Hepatocyte (in vitro differentiated cells): ENCODE results near the gene SNX18. TPM values are rescaled to one million over a fixed set of nuclear protein-coding genes. Genes with fewer than 3 reads are reported as not detected.

ENCODE experiments used
- DNase-seq: peaks from one replicate; pipeline ENCODE4 v3.0.0-alpha.2; 2016; ENCODE audit warnings: low spot score
- H2AFZ ChIP-seq: fragments of 200-600 bp; sonication (generic); 2 replicates; pipeline ENCODE4 v1.6.0; 2016; ENCODE audit warnings: antibody characterized with exemption, mild to moderate bottlenecking
- H3K27ac ChIP-seq: fragments of 200-600 bp; sonication (generic); 2 replicates; pipeline ENCODE4 v1.5.1; 2016; ENCODE audit warnings: mild to moderate bottlenecking
- H3K27me3 ChIP-seq: fragments of 200-600 bp; sonication (generic); 2 replicates; pipeline ENCODE4 v1.6.1; 2016
- H3K36me3 ChIP-seq: fragments of 200-600 bp; sonication (generic); replicated peaks from 2 replicates; pipeline ENCODE4 v1.5.1; 2016; ENCODE audit warnings: low read depth; ENCODE audit not compliant: insufficient read depth
- H3K4me1 ChIP-seq: fragments of 200-600 bp; sonication (generic); 2 replicates; pipeline ENCODE4 v1.5.1; 2016; ENCODE audit warnings: mild to moderate bottlenecking, moderate library complexity; ENCODE audit not compliant: insufficient read depth
- H3K4me2 ChIP-seq: fragments of 200-600 bp; sonication (generic); 2 replicates; pipeline ENCODE4 v1.6.0; 2016
- H3K4me3 ChIP-seq: fragments of 200-600 bp; sonication (generic); 2 replicates; pipeline ENCODE4 v1.5.1; 2016; ENCODE audit warnings: mild to moderate bottlenecking
- H3K79me2 ChIP-seq: fragments of 200-600 bp; sonication (generic); 2 replicates; pipeline ENCODE4 v1.6.0; 2017; ENCODE audit warnings: mild to moderate bottlenecking
- H3K9me2 ChIP-seq: fragments of 200-600 bp; sonication (generic); replicated peaks from 2 replicates; pipeline ENCODE4 v1.6.0; 2017; ENCODE audit warnings: mild to moderate bottlenecking; ENCODE audit not compliant: insufficient read depth
- H3K9me3 ChIP-seq: fragments of 200-600 bp; sonication (generic); 2 replicates; pipeline ENCODE4 v1.5.1; 2016; ENCODE audit warnings: low read depth, mild to moderate bottlenecking
- H4K20me1 ChIP-seq: fragments of 200-600 bp; sonication (generic); 2 replicates; pipeline ENCODE4 v1.6.0; 2016; ENCODE audit warnings: mild to moderate bottlenecking; ENCODE audit not compliant: insufficient read depth, poor library complexity, severe bottlenecking
- EZH2 ChIP-seq: fragments of 200-600 bp; sonication (generic); IDR thresholded peaks from 2 replicates; pipeline ENCODE4 v1.6.1; 2016; ENCODE audit warnings: antibody characterized with exemption, mild to moderate bottlenecking, borderline replicate concordance
- EZH2phosphoT487 ChIP-seq: fragments of 200-600 bp; sonication (generic); IDR thresholded peaks from one replicate; pipeline ENCODE4 v1.6.1; 2018; ENCODE audit warnings: antibody characterized with exemption, mild to moderate bottlenecking, low read depth, moderate library complexity; ENCODE audit not compliant: unreplicated experiment, severe bottlenecking
- WGBS: methylation state at CpG from one replicate; pipeline ENCODE4 v1.1.6; 2016; ENCODE audit warnings: low lambda C conversion rate; ENCODE audit errors: missing lambda C conversion rate; 5-methylcytosine and 5-hydroxymethylcytosine counted together
- polyA plus RNA-seq: library from polyadenylated mRNA; unstranded; fragments of >200 nt; fragmentation: Nextera tagmentation; extraction: Ambion mirVana; gene quantifications from 2 replicates; pipeline ENCODE4 v1.2.1, GENCODE V29; 2016
- total RNA-seq: library from RNA; depleted of rRNA; stranded (reverse); fragments of >200 nt; gene quantifications from 2 replicates; pipeline ENCODE4 v1.2.3, GENCODE V29; 2014
- TF ChIP-seq, protein P1 (sequence below): fragments of 200-600 bp; sonication (generic); IDR thresholded peaks from 2 replicates; pipeline ENCODE4 v1.5.1; 2016; ENCODE audit warnings: antibody characterized with exemption, mild to moderate bottlenecking; ENCODE audit not compliant: poor library complexity

SNX18 gene
- total and polyA plus RNA-seq, 2 experiments from 2014 or later: 6.5 to 33.0 TPM

GRCh38 chr5:54517174-54517511 lies 416 bp upstream of the SNX18 start:
- WGBS: 2% methylated on average over 4 of the region's 4 CpGs
- H3K79me2 ChIP-seq: peaks cover 43% of the 10 kb centered on the region
- H3K36me3 ChIP-seq: no peaks in the 10 kb centered on the region
- no peak for TF ChIP-seq EZH2phosphoT487
- TF ChIP-seq EZH2: no peak
- TF ChIP-seq, protein P1, sequence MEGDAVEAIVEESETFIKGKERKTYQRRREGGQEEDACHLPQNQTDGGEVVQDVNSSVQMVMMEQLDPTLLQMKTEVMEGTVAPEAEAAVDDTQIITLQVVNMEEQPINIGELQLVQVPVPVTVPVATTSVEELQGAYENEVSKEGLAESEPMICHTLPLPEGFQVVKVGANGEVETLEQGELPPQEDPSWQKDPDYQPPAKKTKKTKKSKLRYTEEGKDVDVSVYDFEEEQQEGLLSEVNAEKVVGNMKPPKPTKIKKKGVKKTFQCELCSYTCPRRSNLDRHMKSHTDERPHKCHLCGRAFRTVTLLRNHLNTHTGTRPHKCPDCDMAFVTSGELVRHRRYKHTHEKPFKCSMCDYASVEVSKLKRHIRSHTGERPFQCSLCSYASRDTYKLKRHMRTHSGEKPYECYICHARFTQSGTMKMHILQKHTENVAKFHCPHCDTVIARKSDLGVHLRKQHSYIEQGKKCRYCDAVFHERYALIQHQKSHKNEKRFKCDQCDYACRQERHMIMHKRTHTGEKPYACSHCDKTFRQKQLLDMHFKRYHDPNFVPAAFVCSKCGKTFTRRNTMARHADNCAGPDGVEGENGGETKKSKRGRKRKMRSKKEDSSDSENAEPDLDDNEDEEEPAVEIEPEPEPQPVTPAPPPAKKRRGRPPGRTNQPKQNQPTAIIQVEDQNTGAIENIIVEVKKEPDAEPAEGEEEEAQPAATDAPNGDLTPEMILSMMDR: no peak
- H3K4me3 ChIP-seq: peak overlapping the region; percentile 14
- peaks cover 18% of the 10 kb centered on the region for H3K4me1 ChIP-seq
- H4K20me1 ChIP-seq: peaks cover 10% of the 10 kb centered on the region
- no peaks in the 10 kb centered on the region for H3K27me3 ChIP-seq
- DNase-seq: no peak
- peak overlapping the region; percentile 40 for H2AFZ ChIP-seq
- no peaks in the 10 kb centered on the region for H3K9me2 ChIP-seq
- H3K27ac ChIP-seq: peak overlapping the region; percentile 13
- H3K4me2 ChIP-seq: peak overlapping the region; percentile 73
- no peaks in the 10 kb centered on the region for H3K9me3 ChIP-seq

- Histone ChIP-seq H2AFZ (peak overlapping the region; percentile 77), H3K9me3 (no peaks in the 10 kb centered on the region), H3K4me3 (peak overlapping the region; percentile 41), H3K36me3 (no peaks in the 10 kb centered on the region), H3K4me2 (peak overlapping the region; percentile 78), H3K79me2 (peaks cover 55% of the 10 kb centered on the region), H3K4me1 (peaks cover 23% of the 10 kb centered on the region), H3K27me3 (no peaks in the 10 kb centered on the region), H4K20me1 (peaks cover 20% of the 10 kb centered on the region), H3K27ac (peak overlapping the region; percentile 97), H3K9me2 (no peaks in the 10 kb centered on the region)
- no peak for TF ChIP-seq EZH2phosphoT487
- TF ChIP-seq, protein P1: no peak
- no peak for TF ChIP-seq EZH2
- 19% methylated on average over 68 of the region's 79 CpGs for WGBS
- peak; percentile 81 for DNase-seq
These were observed 723 bp downstream of the SNX18 start for GRCh38 chr5:54518146-54518817.

DNA sequence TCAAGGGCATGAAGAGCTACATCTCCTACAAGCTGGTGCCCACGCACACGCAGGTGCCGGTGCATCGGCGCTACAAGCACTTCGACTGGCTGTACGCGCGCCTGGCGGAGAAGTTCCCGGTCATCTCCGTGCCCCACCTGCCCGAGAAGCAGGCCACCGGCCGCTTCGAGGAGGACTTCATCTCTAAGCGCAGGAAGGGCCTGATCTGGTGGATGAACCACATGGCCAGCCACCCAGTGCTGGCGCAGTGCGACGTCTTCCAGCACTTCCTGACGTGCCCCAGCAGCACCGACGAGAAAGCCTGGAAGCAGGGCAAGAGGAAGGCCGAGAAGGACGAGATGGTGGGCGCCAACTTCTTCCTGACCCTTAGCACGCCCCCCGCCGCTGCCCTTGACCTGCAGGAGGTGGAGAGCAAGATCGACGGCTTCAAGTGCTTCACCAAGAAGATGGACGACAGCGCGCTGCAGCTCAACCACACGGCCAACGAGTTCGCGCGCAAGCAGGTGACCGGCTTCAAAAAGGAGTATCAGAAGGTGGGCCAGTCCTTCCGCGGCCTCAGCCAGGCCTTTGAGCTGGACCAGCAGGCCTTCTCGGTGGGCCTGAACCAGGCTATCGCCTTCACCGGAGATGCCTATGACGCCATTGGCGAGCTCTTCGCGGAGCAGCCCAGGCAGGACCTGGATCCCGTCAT lies 1.4 kb downstream of the SNX18 start:
- H3K9me2 ChIP-seq: no peaks in the 10 kb centered on the region
- 94% methylated on average over 50 of the region's 50 CpGs for WGBS
- H3K79me2 ChIP-seq: peaks cover 61% of the 10 kb centered on the region
- H4K20me1 ChIP-seq: peaks cover 24% of the 10 kb centered on the region
- H3K9me3 ChIP-seq: no peaks in the 10 kb centered on the region
- no peaks in the 10 kb centered on the region for H3K36me3 ChIP-seq
- peaks cover 29% of the 10 kb centered on the region for H3K4me1 ChIP-seq
- H3K4me2 ChIP-seq: peak overlapping the region; percentile 78
- no peak for DNase-seq
- peak overlapping the region; percentile 97 for H3K27ac ChIP-seq
- H3K4me3 ChIP-seq: peak overlapping the region; percentile 41
- H3K27me3 ChIP-seq: no peaks in the 10 kb centered on the region
- H2AFZ ChIP-seq: no peak overlapping the region
- TF ChIP-seq EZH2phosphoT487: no peak
- TF ChIP-seq, protein P1: no peak
- no peak for TF ChIP-seq EZH2
